Femur (tissue), 1 donor: Measurements from ENCODE around the gene TULP1.

Experiments
- DNase-seq: peaks from one replicate; pipeline ENCODE4 v3.0.0-alpha.2; 2017

TULP1 gene

GRCh38 chr6:35454391-35455110 is 58.1 kb downstream of the TULP1 start:
- DNase-seq = no peak

GRCh38 chr6:35453236-35453635 is 59.5 kb downstream of the TULP1 start:
- DNase-seq = no peak

GRCh38 chr6:35452183-35453090 is 60.3 kb downstream of the TULP1 start, which contains the start of gene FANCE:
Gene FANCE (plus strand): TSS chr6:35452338. CDS start chr6:35452546, 208 bp downstream.
- peak; percentile 97 for DNase-seq

- no peak for DNase-seq
Measured at GRCh38 chr6:35451354-35452182, 61.1 kb downstream of the TULP1 start.

GRCh38 chr6:35449287-35449881 is 63.3 kb downstream of the TULP1 start:
- DNase-seq = no peak

- no peak for DNase-seq
Measured at GRCh38 chr6:35448191-35448590, 64.5 kb downstream of the TULP1 start.
